PC-9 (cell line): ENCODE results near the gene DNAI4.
"Not testable (repeated sequence)": the region's sequence is repeated elsewhere in the genome, so short reads cannot be mapped to it uniquely, and the experiment has no call there.

Experiments
- EZH2 ChIP-seq: fragments of 200-600 bp; sonication (generic); IDR thresholded peaks from 2 replicates; pipeline ENCODE4 v1.8.0; 2017; ENCODE audit warnings: antibody characterized with exemption, low read depth
- TF ChIP-seq, protein P1 (sequence below): fragments of 200-600 bp; sonication (generic); conservative IDR thresholded peaks from 2 replicates; pipeline ENCODE4 v1.6.1; 2017; ENCODE audit warnings: mixed run types, antibody characterized with exemption, mild to moderate bottlenecking, moderate library complexity

- not testable (repeated sequence) for TF ChIP-seq EZH2
- TF ChIP-seq, protein P1, sequence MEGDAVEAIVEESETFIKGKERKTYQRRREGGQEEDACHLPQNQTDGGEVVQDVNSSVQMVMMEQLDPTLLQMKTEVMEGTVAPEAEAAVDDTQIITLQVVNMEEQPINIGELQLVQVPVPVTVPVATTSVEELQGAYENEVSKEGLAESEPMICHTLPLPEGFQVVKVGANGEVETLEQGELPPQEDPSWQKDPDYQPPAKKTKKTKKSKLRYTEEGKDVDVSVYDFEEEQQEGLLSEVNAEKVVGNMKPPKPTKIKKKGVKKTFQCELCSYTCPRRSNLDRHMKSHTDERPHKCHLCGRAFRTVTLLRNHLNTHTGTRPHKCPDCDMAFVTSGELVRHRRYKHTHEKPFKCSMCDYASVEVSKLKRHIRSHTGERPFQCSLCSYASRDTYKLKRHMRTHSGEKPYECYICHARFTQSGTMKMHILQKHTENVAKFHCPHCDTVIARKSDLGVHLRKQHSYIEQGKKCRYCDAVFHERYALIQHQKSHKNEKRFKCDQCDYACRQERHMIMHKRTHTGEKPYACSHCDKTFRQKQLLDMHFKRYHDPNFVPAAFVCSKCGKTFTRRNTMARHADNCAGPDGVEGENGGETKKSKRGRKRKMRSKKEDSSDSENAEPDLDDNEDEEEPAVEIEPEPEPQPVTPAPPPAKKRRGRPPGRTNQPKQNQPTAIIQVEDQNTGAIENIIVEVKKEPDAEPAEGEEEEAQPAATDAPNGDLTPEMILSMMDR = not testable (repeated sequence)
These were observed 9.5 kb downstream of the DNAI4 start for GRCh38 chr1:66915203-66915602.
